SK-N-SH (cell line): Measurements from ENCODE around the gene ENOX1. TPM values are rescaled to one million over a fixed set of nuclear protein-coding genes. Genes with fewer than 3 reads are reported as not detected.

Experiments
- CTCF ChIA-PET: fragments of 300-600, 350-600 bp; formaldehyde crosslinking; extraction: SDS; loops from one replicate; lab custom pipeline; 2021; lab: Yijun Ruan, JAX
- POLR2A ChIA-PET: fragments of 350-600 bp; sonication (Branson Sonifier 250); formaldehyde crosslinking; extraction: SDS; loops from one replicate; lab custom pipeline; 2020; ENCODE audit warnings: antibody characterized with exemption, inconsistent platforms; lab: Yijun Ruan, JAX
- DNase-seq: peaks from one replicate; pipeline ENCODE4 v3.0.0; 2012
- H2AFZ ChIP-seq: fragments of 200-600 bp; sonication (generic); 2 replicates; pipeline ENCODE4 v1.8.1; 2016; ENCODE audit warnings: antibody characterized with exemption, mild to moderate bottlenecking, low read depth
- H3F3A ChIP-seq: fragments of 200-600 bp; sonication (generic); replicated peaks from 2 replicates; pipeline ENCODE3; 2016; ENCODE audit warnings: antibody characterized with exemption, mild to moderate bottlenecking; ENCODE audit not compliant: insufficient read depth
- H3K27ac ChIP-seq, 2 experiments: fragments of 200-500 bp in 1 of 2; fragments of 200-600 bp in 1 of 2; sonication (Bioruptor generic) in 1 of 2; sonication (generic), shearing (Covaris generic) in 1 of 2; 2 replicates each; pipeline versions ENCODE4 v1.5.1 to v1.6.1; 2014 to 2016; ENCODE audit warnings: low read depth in 2 of 2, inconsistent platforms in 1 of 2, low read length in 1 of 2, mild to moderate bottlenecking in 1 of 2, mixed read lengths in 1 of 2
- H3K27me3 ChIP-seq: fragments of 200-600 bp; sonication (generic), shearing (Covaris generic); 2 replicates; pipeline ENCODE4 v1.6.1; 2016; ENCODE audit warnings: mixed run types; ENCODE audit not compliant: insufficient read depth
- H3K36me3 ChIP-seq, 2 experiments: fragments of 200-500 bp in 1 of 2; fragments of 200-600 bp in 1 of 2; sonication (Bioruptor generic) in 1 of 2; sonication (generic) in 1 of 2; replicated peaks in 1 of 2; 2 replicates each; pipeline versions ENCODE3 to v1.5.1; 2014 to 2016; ENCODE audit warnings: low read length in 1 of 2, mild to moderate bottlenecking in 1 of 2; ENCODE audit not compliant: insufficient read depth in 2 of 2, control insufficient read depth in 1 of 2
- H3K4me1 ChIP-seq, 2 experiments: fragments of 200-500 bp in 1 of 2; fragments of 200-600 bp in 1 of 2; sonication (Bioruptor generic) in 1 of 2; sonication (generic), shearing (Covaris generic) in 1 of 2; 2 replicates each; pipeline versions ENCODE4 v1.5.1 to v1.6.1; 2014 to 2016; ENCODE audit warnings: low read depth in 1 of 2, low read length in 1 of 2, mixed run types in 1 of 2; ENCODE audit not compliant: insufficient read depth in 2 of 2, control insufficient read depth in 1 of 2
- H3K4me2 ChIP-seq: fragments of 200-600 bp; sonication (generic), shearing (Covaris generic); 2 replicates; pipeline ENCODE4 v1.6.1; 2017; ENCODE audit warnings: mixed run types
- H3K4me3 ChIP-seq, 2 experiments: fragments of 200-500 bp in 1 of 2; fragments of 200-600 bp in 1 of 2; sonication (Bioruptor generic) in 1 of 2; sonication (generic), shearing (Covaris generic) in 1 of 2; 2 replicates each; pipeline versions ENCODE4 v1.5.1 to v1.8.1; 2014 to 2016; ENCODE audit warnings: low read depth in 2 of 2, inconsistent platforms in 1 of 2, low read length in 1 of 2, mild to moderate bottlenecking in 1 of 2, mixed read lengths in 1 of 2, moderate library complexity in 1 of 2
- H3K79me2 ChIP-seq: fragments of 200-600 bp; sonication (generic); 2 replicates; pipeline ENCODE4 v1.8.1; 2017; ENCODE audit warnings: mild to moderate bottlenecking; ENCODE audit not compliant: insufficient read depth
- H3K9ac ChIP-seq: fragments of 200-600 bp; sonication (generic); 2 replicates; pipeline ENCODE4 v1.6.1; 2017; ENCODE audit warnings: mixed run types
- H3K9me2 ChIP-seq: fragments of 200-600 bp; sonication (generic); 2 replicates; pipeline ENCODE4 v1.6.1; 2017; ENCODE audit warnings: mixed run types
- H3K9me3 ChIP-seq: fragments of 200-600 bp; sonication (generic); 2 replicates; pipeline ENCODE4 v1.6.1; 2017; ENCODE audit warnings: mixed run types, mild to moderate bottlenecking, moderate library complexity
- H4K20me1 ChIP-seq: fragments of 200-600 bp; sonication (generic); 2 replicates; pipeline ENCODE4 v1.6.1; 2017; ENCODE audit warnings: mild to moderate bottlenecking, mixed run types; ENCODE audit not compliant: insufficient read depth
- CHD2 ChIP-seq: fragments of 150-350 bp; IDR thresholded peaks from 2 replicates; pipeline ENCODE4 v1.6.1; 2018; ENCODE audit warnings: low read length; ENCODE audit not compliant: partially characterized antibody
- CTCF ChIP-seq: fragments of 200-600 bp; sonication (generic); IDR thresholded peaks from 2 replicates; pipeline ENCODE4 v1.6.1; 2017; ENCODE audit warnings: antibody characterized with exemption, mild to moderate bottlenecking, moderate library complexity
- EP300 ChIP-seq, 2 experiments: IDR thresholded peaks; 2 replicates each; pipeline versions ENCODE4 v1.4.0 to v1.6.1; 2012; ENCODE audit warnings: borderline replicate concordance in 1 of 2, low read depth in 1 of 2, low read length in 1 of 2
- EZH2phosphoT487 ChIP-seq: fragments of 200-600 bp; sonication (generic); IDR thresholded peaks from 2 replicates; pipeline ENCODE4 v1.6.1; 2017; ENCODE audit warnings: low read depth, mixed run types, mild to moderate bottlenecking, antibody characterized with exemption, moderate library complexity, borderline replicate concordance
- GATA2 ChIP-seq: sonication (generic); formaldehyde crosslinking; IDR thresholded peaks from 2 replicates; pipeline ENCODE4 v1.5.0; 2020; ENCODE audit warnings: mild to moderate bottlenecking, missing genetic modification reagents
- IRF3 ChIP-seq: fragments of 150-350 bp; IDR thresholded peaks from 2 replicates; pipeline ENCODE4 v1.6.1; 2016; ENCODE audit warnings: mild to moderate bottlenecking, low read depth, low read length
- MAX ChIP-seq: IDR thresholded peaks from 2 replicates; pipeline ENCODE4 v1.4.0; 2012; ENCODE audit warnings: low read depth
- NRF1 ChIP-seq: IDR thresholded peaks from 2 replicates; pipeline ENCODE4 v1.6.1; 2012; ENCODE audit warnings: low read depth, mild to moderate bottlenecking, low read length
- RXRA ChIP-seq: IDR thresholded peaks from 2 replicates; pipeline ENCODE4 v1.4.0; 2012; ENCODE audit warnings: low read depth, mild to moderate bottlenecking, borderline replicate concordance
- SIN3A ChIP-seq: IDR thresholded peaks from 2 replicates; pipeline ENCODE4 v1.6.1; 2012; ENCODE audit warnings: low read depth, mild to moderate bottlenecking, low read length, moderate library complexity, borderline replicate concordance
- TAF1 ChIP-seq: IDR thresholded peaks from 2 replicates; pipeline ENCODE4 v1.6.1; 2012; ENCODE audit warnings: low read depth, mild to moderate bottlenecking, low read length, moderate library complexity, borderline replicate concordance
- TCF12 ChIP-seq: IDR thresholded peaks from 2 replicates; pipeline ENCODE4 v1.4.0; 2012
- TEAD4 ChIP-seq: IDR thresholded peaks from 2 replicates; pipeline ENCODE4 v1.4.0; 2012; ENCODE audit warnings: mild to moderate bottlenecking, borderline replicate concordance; ENCODE audit not compliant: insufficient read depth
- WGBS: methylation state at CpG from one replicate; pipeline ENCODE4 v1.1.6; 2017; ENCODE audit warnings: low lambda C conversion rate; 5-methylcytosine and 5-hydroxymethylcytosine counted together
- polyA plus RNA-seq, 3 experiments: library from polyadenylated mRNA; depleted of rRNA; stranded (reverse); fragments of >200 nt; gene quantifications; 2 replicates each; pipeline ENCODE4 v1.2.3, GENCODE V29; 2012
- TF ChIP-seq, protein P1 (sequence below): fragments of 150-350 bp; IDR thresholded peaks from 2 replicates; pipeline ENCODE4 v1.6.1; 2017; ENCODE audit warnings: antibody characterized with exemption, low read length, low read depth, borderline replicate concordance

The ENOX1 gene
- polyA plus RNA-seq, 1 of the 3 experiments (the other 2 are of a cell fraction) = 5.8 TPM

- no peak for TF ChIP-seq CTCF
- TF ChIP-seq TAF1 = no peak
- no peak for TF ChIP-seq TEAD4
These were observed 352.6 kb downstream of the ENOX1 start (continued) for GRCh38 chr13:43434191-43434590.

DNA sequence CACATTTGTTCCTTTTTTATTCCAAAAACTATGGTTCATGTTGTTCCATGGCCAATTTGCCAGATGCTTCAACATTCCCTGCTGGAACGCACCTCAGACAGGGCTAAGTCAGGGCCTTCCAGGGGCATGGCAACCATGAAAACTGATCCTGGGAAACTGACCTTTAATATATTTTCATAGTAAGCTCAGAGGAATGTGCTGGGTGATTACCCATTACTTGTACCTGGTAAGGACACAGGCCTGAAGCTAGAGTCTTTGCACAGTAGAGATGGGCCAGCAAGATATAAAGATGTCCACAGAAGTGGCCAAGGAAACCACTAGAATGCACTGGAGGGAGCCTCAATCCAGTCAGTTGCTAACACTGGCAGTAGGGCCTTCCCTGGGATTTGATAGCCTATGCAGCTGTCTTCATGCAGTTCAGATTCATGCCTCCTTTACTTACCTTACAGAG is 353.1 kb downstream of the ENOX1 start:
- Histone ChIP-seq H3K36me3 (no peaks in the 10 kb centered on the region), H4K20me1 (no peaks in the 10 kb centered on the region), H3K9me3 (no peaks in the 10 kb centered on the region), H3K4me2 (no peak overlapping the region)
- no peak for DNase-seq
- TF ChIP-seq TEAD4 (no peak), RXRA (no peak)
- TF ChIP-seq, all 33 proteins: peak for 0
- H3K27ac ChIP-seq = no peak overlapping the region
- 80% methylated on average over 1 of the region's 1 CpG for WGBS
- CTCF ChIA-PET = no interaction called here
- H3K9me2 ChIP-seq = no peaks in the 10 kb centered on the region
- no peak overlapping the region for H3K4me3 ChIP-seq
- no peak overlapping the region for H3K9ac ChIP-seq
- H3K79me2 ChIP-seq = no peaks in the 10 kb centered on the region
- POLR2A ChIA-PET = no interaction called here
- no peaks in the 10 kb centered on the region for H3F3A ChIP-seq
- no peak overlapping the region for H2AFZ ChIP-seq
- H3K27me3 ChIP-seq = no peaks in the 10 kb centered on the region
- H3K4me1 ChIP-seq = no peaks in the 10 kb centered on the region

- 81% methylated on average over 5 of the region's 5 CpGs for WGBS
- POLR2A ChIA-PET = no interaction called here
- H3K36me3 ChIP-seq = no peaks in the 10 kb centered on the region
- H3K27me3 ChIP-seq = no peaks in the 10 kb centered on the region
- H3K9me2 ChIP-seq = no peaks in the 10 kb centered on the region
- no peak overlapping the region for H2AFZ ChIP-seq
- no peak overlapping the region for H3K4me3 ChIP-seq
- H3K4me1 ChIP-seq = no peaks in the 10 kb centered on the region
- no peaks in the 10 kb centered on the region for H3K9me3 ChIP-seq
- no peak overlapping the region for H3K4me2 ChIP-seq
- no peaks in the 10 kb centered on the region for H4K20me1 ChIP-seq
- H3F3A ChIP-seq = no peaks in the 10 kb centered on the region
- DNase-seq = no peak
- H3K27ac ChIP-seq = no peak overlapping the region
- CTCF ChIA-PET = no interaction called here
- H3K9ac ChIP-seq = no peak overlapping the region
- H3K79me2 ChIP-seq = no peaks in the 10 kb centered on the region
- TF ChIP-seq MAX = no peak
- TF ChIP-seq CHD2 = no peak
- no peak for TF ChIP-seq SIN3A
- no peak for TF ChIP-seq EP300 (IDR thresholded peaks at IDR 0.05; ENCODE audit: borderline replicate concordance in 1 of 2, low read depth in 1 of 2, low read length in 1 of 2)
- no peak for TF ChIP-seq RXRA
- TF ChIP-seq, protein P1, sequence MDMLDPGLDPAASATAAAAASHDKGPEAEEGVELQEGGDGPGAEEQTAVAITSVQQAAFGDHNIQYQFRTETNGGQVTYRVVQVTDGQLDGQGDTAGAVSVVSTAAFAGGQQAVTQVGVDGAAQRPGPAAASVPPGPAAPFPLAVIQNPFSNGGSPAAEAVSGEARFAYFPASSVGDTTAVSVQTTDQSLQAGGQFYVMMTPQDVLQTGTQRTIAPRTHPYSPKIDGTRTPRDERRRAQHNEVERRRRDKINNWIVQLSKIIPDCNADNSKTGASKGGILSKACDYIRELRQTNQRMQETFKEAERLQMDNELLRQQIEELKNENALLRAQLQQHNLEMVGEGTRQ = no peak
- no peak for TF ChIP-seq TEAD4
- no peak for TF ChIP-seq IRF3
- TF ChIP-seq CTCF = no peak
- no peak for TF ChIP-seq NRF1
- no peak for TF ChIP-seq GATA2
- no peak for TF ChIP-seq TCF12
- no peak for TF ChIP-seq EZH2phosphoT487
These were observed 353.8 kb downstream of the ENOX1 start for GRCh38 chr13:43432958-43433357.
